ENCODE data around the gene EPHA6.

Gene EPHA6

GRCh38 chr3:96813820-96814650 lies at the start of gene EPHA6:
Gene EPHA6, plus strand, starts transcription at chr3:96814594.
- in situ Hi-C loops (cut with MboI; ENCODE audit: low sequenced_read_pairs), result no loop called here

- in situ Hi-C loops (cut with MboI; ENCODE audit: low sequenced_read_pairs), result no loop called here
Observed at GRCh38 chr3:96776818-96777217, 37.6 kb upstream of the EPHA6 start.

- in situ Hi-C loops (cut with MboI; ENCODE audit: low sequenced_read_pairs), result no loop called here
Observed at GRCh38 chr3:96779810-96780209, 34.6 kb upstream of the EPHA6 start.

GRCh38 chr3:96796101-96796500 lies 18.3 kb upstream of the EPHA6 start:
- in situ Hi-C loops (cut with MboI; ENCODE audit: low sequenced_read_pairs), result no loop called here

GRCh38 chr3:96803870-96804269 lies 10.5 kb upstream of the EPHA6 start:
- in situ Hi-C loops (cut with MboI; ENCODE audit: low sequenced_read_pairs), result no loop called here

GRCh38 chr3:96806341-96806740 lies 8.1 kb upstream of the EPHA6 start:
- in situ Hi-C loops (cut with MboI; ENCODE audit: low sequenced_read_pairs), result no loop called here

- in situ Hi-C loops (cut with MboI; ENCODE audit: low sequenced_read_pairs), result no loop called here
Observed at GRCh38 chr3:96813134-96813819, 1.1 kb upstream of the EPHA6 start.

GRCh38 chr3:96814651-96815567 lies 515 bp downstream of the EPHA6 start:
- in situ Hi-C loops (cut with MboI; ENCODE audit: low sequenced_read_pairs), result no loop called here

GRCh38 chr3:96831175-96831574 lies 16.8 kb downstream of the EPHA6 start:
- in situ Hi-C loops (cut with MboI; ENCODE audit: low sequenced_read_pairs), result no loop called here

GRCh38 chr3:96833301-96833700 lies 18.9 kb downstream of the EPHA6 start:
- in situ Hi-C loops (cut with MboI; ENCODE audit: low sequenced_read_pairs), result no loop called here

GRCh38 chr3:96836153-96836915 lies 21.9 kb downstream of the EPHA6 start:
- in situ Hi-C loops (cut with MboI; ENCODE audit: low sequenced_read_pairs), result no loop called here

GRCh38 chr3:96843505-96844203 lies 29.3 kb downstream of the EPHA6 start:
- in situ Hi-C loops (cut with MboI; ENCODE audit: low sequenced_read_pairs), result no loop called here

- in situ Hi-C loops (cut with MboI; ENCODE audit: low sequenced_read_pairs), result no loop called here
Observed at GRCh38 chr3:96844204-96844514, 29.8 kb downstream of the EPHA6 start.

GRCh38 chr3:96852849-96853248 lies 38.5 kb downstream of the EPHA6 start:
- in situ Hi-C loops (cut with MboI; ENCODE audit: low sequenced_read_pairs), result no loop called here

GRCh38 chr3:96860882-96861281 lies 46.5 kb downstream of the EPHA6 start:
- in situ Hi-C loops (cut with MboI; ENCODE audit: low sequenced_read_pairs), result no loop called here

- in situ Hi-C loops (cut with MboI; ENCODE audit: low sequenced_read_pairs), result no loop called here
Observed at GRCh38 chr3:96863129-96863740, 48.8 kb downstream of the EPHA6 start.

- in situ Hi-C loops (cut with MboI; ENCODE audit: low sequenced_read_pairs), result no loop called here
Observed at GRCh38 chr3:96865605-96866004, 51.2 kb downstream of the EPHA6 start.

GRCh38 chr3:96869316-96869715 lies 54.9 kb downstream of the EPHA6 start:
- in situ Hi-C loops (cut with MboI; ENCODE audit: low sequenced_read_pairs), result no loop called here

- in situ Hi-C loops (cut with MboI; ENCODE audit: low sequenced_read_pairs), result no loop called here
Observed at GRCh38 chr3:96877510-96877909, 63.1 kb downstream of the EPHA6 start.

GRCh38 chr3:96900031-96900430 lies 85.6 kb downstream of the EPHA6 start:
- in situ Hi-C loops (cut with MboI; ENCODE audit: low sequenced_read_pairs), result no loop called here
